ENCODE measurements around the gene NOC3L. TPM values are rescaled to one million over a fixed set of nuclear protein-coding genes. Genes with fewer than 3 reads are reported as not detected.
"Not testable (repeated sequence)": the region's sequence is repeated elsewhere in the genome, so short reads cannot be mapped to it uniquely, and the experiment has no call there.

NOC3L gene
- total RNA-seq, 6 donors from 2014 or later, result 5.4 to 20.5 (median 15.7) TPM

GRCh38 chr10:94355841-94356240 lies 6.9 kb downstream of the NOC3L start:
- no peak for ATAC-seq (ENCODE audit: low FRiP score in 2 of 2)
- 95 to 97% methylated on average over 2 of the region's 2 CpGs for WGBS, 2 donors

GRCh38 chr10:94353336-94353735 lies 9.4 kb downstream of the NOC3L start:
- ATAC-seq (ENCODE audit: low FRiP score in 2 of 2) (no peak), DNase-seq (no peak)
- H3K9me3 ChIP-seq, result no peaks in the 10 kb centered on the region
- H3K27me3 ChIP-seq, result no peaks in the 10 kb centered on the region
- H3K36me3 ChIP-seq, result peaks cover 0 to 100% (median 27%) of the 10 kb centered on the region in 4 donors
- WGBS, 2 donors, result 91 to 98% methylated on average over 3 of the region's 3 CpGs
- no peak overlapping the region for H3K27ac ChIP-seq
- no peaks in the 10 kb centered on the region for H3K4me1 ChIP-seq
- H3K4me3 ChIP-seq, result no peak overlapping the region
- TF ChIP-seq POLR2A (IDR thresholded peaks at IDR 0.05), result no peak
- no peak for TF ChIP-seq EP300 (IDR thresholded peaks at IDR 0.05)
- no peak for TF ChIP-seq CTCF (IDR thresholded peaks at IDR 0.05)
- TF ChIP-seq POLR2AphosphoS5 (IDR thresholded peaks at IDR 0.05), result no peak

More at GRCh38 chr10:94355841-94356240, 6.9 kb downstream of the NOC3L start:
- Histone ChIP-seq H3K27me3 (no peaks in the 10 kb centered on the region), H3K4me3 (no peak overlapping the region), H3K4me1 (peaks cover 0 to 3% (median under 1%) of the 10 kb centered on the region in 4 donors), H3K36me3 (peaks cover 0 to 82% (median 18%) of the 10 kb centered on the region in 4 donors), H3K27ac (no peak overlapping the region), H3K9me3 (no peaks in the 10 kb centered on the region)
- TF ChIP-seq POLR2A (IDR thresholded peaks at IDR 0.05) (no peak), CTCF (IDR thresholded peaks at IDR 0.05) (no peak), EP300 (IDR thresholded peaks at IDR 0.05) (no peak), POLR2AphosphoS5 (IDR thresholded peaks at IDR 0.05) (no peak)
- DNase-seq, result no peak

- DNase-seq, result no peak
- no peaks in the 10 kb centered on the region for H3K9me3 ChIP-seq
- TF ChIP-seq EP300 (IDR thresholded peaks at IDR 0.05) (no peak), POLR2A (IDR thresholded peaks at IDR 0.05) (no peak), POLR2AphosphoS5 (IDR thresholded peaks at IDR 0.05) (no peak), CTCF (IDR thresholded peaks at IDR 0.05) (no peak)
- H3K27me3 ChIP-seq, result no peaks in the 10 kb centered on the region
- no peak overlapping the region for H3K4me3 ChIP-seq
- peaks cover 0 to 94% (median 26%) of the 10 kb centered on the region in 4 donors for H3K36me3 ChIP-seq
- H3K4me1 ChIP-seq, result no peaks in the 10 kb centered on the region
- no peak overlapping the region for H3K27ac ChIP-seq
- ATAC-seq (ENCODE audit: low FRiP score in 2 of 2), result no peak
Measured at GRCh38 chr10:94351089-94351488, 11.7 kb downstream of the NOC3L start.

- not testable (repeated sequence) for H3K27ac ChIP-seq; H3K27me3 ChIP-seq; H3K9me3 ChIP-seq; H3K4me1 ChIP-seq; H3K4me3 ChIP-seq; ATAC-seq (ENCODE audit: low FRiP score in 2 of 2); DNase-seq
- WGBS, 2 donors, result 85 to 95% methylated on average over 4 of the region's 4 CpGs
- peaks cover 0 to 91% (median 27%) of the 10 kb centered on the region in 4 donors for H3K36me3 ChIP-seq
Measured at GRCh38 chr10:94350500-94350899, 12.2 kb downstream of the NOC3L start.

- H3K36me3 ChIP-seq, result peaks cover 4 to 90% (median 29%) of the 10 kb centered on the region in 4 donors
- no peaks in the 10 kb centered on the region for H3K27me3 ChIP-seq
- H3K27ac ChIP-seq, result no peak overlapping the region
- H3K4me3 ChIP-seq, result no peak overlapping the region
- TF ChIP-seq POLR2A (IDR thresholded peaks at IDR 0.05) (no peak), EP300 (IDR thresholded peaks at IDR 0.05) (no peak), POLR2AphosphoS5 (IDR thresholded peaks at IDR 0.05) (no peak), CTCF (IDR thresholded peaks at IDR 0.05) (no peak)
- 75 to 77% methylated on average over 3 of the region's 3 CpGs for WGBS, 2 donors
- no peak for ATAC-seq (ENCODE audit: low FRiP score in 2 of 2)
- no peak for DNase-seq
- H3K4me1 ChIP-seq, result no peaks in the 10 kb centered on the region
- no peaks in the 10 kb centered on the region for H3K9me3 ChIP-seq
Measured at GRCh38 chr10:94349327-94349726, 13.4 kb downstream of the NOC3L start.
